Stimulated activated naive CD8-positive, alpha-beta T cell treated with anti-CD3 and anti-CD28 coated beads, Interleukin-15, Interleukin-2, amounts not matched to agents 100 ng/mL and 50 ng/mL, for 24 hours (primary cell): Measurements from ENCODE around the gene HOXB2.

Source experiments
- H3K27ac Mint-ChIP-seq: one replicate; pipeline ENCODE4 v1.8.0; 2021; ENCODE audit warnings: mild to moderate bottlenecking, mixed read lengths
- H3K27me3 Mint-ChIP-seq: one replicate; pipeline ENCODE4 v1.8.0; 2021; ENCODE audit warnings: mixed read lengths
- H3K36me3 Mint-ChIP-seq: one replicate; pipeline ENCODE4 v1.8.0; 2021; ENCODE audit warnings: low read depth, mixed read lengths
- H3K4me1 Mint-ChIP-seq: one replicate; pipeline ENCODE4 v1.8.0; 2021; ENCODE audit warnings: low read depth, mixed read lengths
- H3K4me3 Mint-ChIP-seq: one replicate; pipeline ENCODE4 v1.8.0; 2021; ENCODE audit warnings: mild to moderate bottlenecking, mixed read lengths
- H3K9me3 Mint-ChIP-seq: one replicate; pipeline ENCODE4 v1.8.0; 2021; ENCODE audit warnings: mixed read lengths

Gene HOXB2

GRCh38 chr17:48574505-48575065, 29.7 kb upstream of the HOXB2 start:
- H3K4me3 Mint-ChIP-seq, result no peak overlapping the region
- H3K9me3 Mint-ChIP-seq, result no peaks in the 10 kb centered on the region
- peaks cover 32% of the 10 kb centered on the region for H3K27me3 Mint-ChIP-seq
- no peaks in the 10 kb centered on the region for H3K36me3 Mint-ChIP-seq
- peaks cover 24% of the 10 kb centered on the region for H3K4me1 Mint-ChIP-seq
- no peak overlapping the region for H3K27ac Mint-ChIP-seq

- Mint-ChIP-seq H3K36me3 (no peaks in the 10 kb centered on the region), H3K4me1 (peaks cover 10% of the 10 kb centered on the region), H3K27ac (no peak overlapping the region), H3K9me3 (no peaks in the 10 kb centered on the region), H3K27me3 (peaks cover 26% of the 10 kb centered on the region), H3K4me3 (no peak overlapping the region)
Measured at GRCh38 chr17:48571826-48572417, 27.0 kb upstream of the HOXB2 start.

- Mint-ChIP-seq H3K27me3 (peaks cover 26% of the 10 kb centered on the region), H3K36me3 (no peaks in the 10 kb centered on the region), H3K9me3 (no peaks in the 10 kb centered on the region), H3K27ac (no peak overlapping the region), H3K4me1 (peaks cover 7% of the 10 kb centered on the region), H3K4me3 (no peak overlapping the region)
Measured at GRCh38 chr17:48571024-48571818, 26.3 kb upstream of the HOXB2 start.

- Mint-ChIP-seq H3K4me3 (no peak overlapping the region), H3K27ac (no peak overlapping the region)
Measured at GRCh38 chr17:48570325-48571023, 25.6 kb upstream of the HOXB2 start.

GRCh38 chr17:48569674-48570324, 24.9 kb upstream of the HOXB2 start:
- Mint-ChIP-seq H3K36me3 (no peaks in the 10 kb centered on the region), H3K4me1 (peaks cover 3% of the 10 kb centered on the region), H3K27ac (no peak overlapping the region), H3K27me3 (peaks cover 26% of the 10 kb centered on the region), H3K4me3 (no peak overlapping the region), H3K9me3 (no peaks in the 10 kb centered on the region)

More at GRCh38 chr17:48570325-48571023, 25.6 kb upstream of the HOXB2 start:
- Mint-ChIP-seq H3K9me3 (no peaks in the 10 kb centered on the region), H3K27me3 (peaks cover 26% of the 10 kb centered on the region), H3K36me3 (no peaks in the 10 kb centered on the region), H3K4me1 (peaks cover 3% of the 10 kb centered on the region)

GRCh38 chr17:48569240-48569582, 24.3 kb upstream of the HOXB2 start:
- Mint-ChIP-seq H3K27me3 (peaks cover 21% of the 10 kb centered on the region), H3K9me3 (no peaks in the 10 kb centered on the region), H3K36me3 (no peaks in the 10 kb centered on the region), H3K4me3 (no peak overlapping the region), H3K4me1 (peaks cover 3% of the 10 kb centered on the region), H3K27ac (no peak overlapping the region)

- Mint-ChIP-seq H3K27ac (no peak overlapping the region), H3K36me3 (no peaks in the 10 kb centered on the region), H3K27me3 (peaks cover 19% of the 10 kb centered on the region), H3K9me3 (no peaks in the 10 kb centered on the region), H3K4me3 (no peak overlapping the region), H3K4me1 (peaks cover 3% of the 10 kb centered on the region)
Measured at GRCh38 chr17:48568499-48569239, 23.8 kb upstream of the HOXB2 start.

GRCh38 chr17:48567646-48568354, 22.9 kb upstream of the HOXB2 start:
- Mint-ChIP-seq H3K9me3 (no peaks in the 10 kb centered on the region), H3K4me1 (peaks cover 3% of the 10 kb centered on the region), H3K36me3 (no peaks in the 10 kb centered on the region), H3K4me3 (no peak overlapping the region), H3K27ac (no peak overlapping the region), H3K27me3 (peaks cover 19% of the 10 kb centered on the region)

GRCh38 chr17:48567209-48567608, 22.3 kb upstream of the HOXB2 start:
- Mint-ChIP-seq H3K4me3 (no peak overlapping the region), H3K4me1 (peaks cover 3% of the 10 kb centered on the region), H3K27me3 (peaks cover 19% of the 10 kb centered on the region), H3K27ac (no peak overlapping the region), H3K36me3 (no peaks in the 10 kb centered on the region), H3K9me3 (no peaks in the 10 kb centered on the region)

GRCh38 chr17:48566717-48567116, 21.8 kb upstream of the HOXB2 start:
- no peaks in the 10 kb centered on the region for H3K36me3 Mint-ChIP-seq
- H3K27me3 Mint-ChIP-seq, result peaks cover 16% of the 10 kb centered on the region
- H3K27ac Mint-ChIP-seq, result no peak overlapping the region
- H3K9me3 Mint-ChIP-seq, result no peaks in the 10 kb centered on the region
- H3K4me1 Mint-ChIP-seq, result peaks cover 3% of the 10 kb centered on the region
- no peak overlapping the region for H3K4me3 Mint-ChIP-seq

GRCh38 chr17:48565925-48566710, 21.2 kb upstream of the HOXB2 start:
- Mint-ChIP-seq H3K36me3 (no peaks in the 10 kb centered on the region), H3K9me3 (no peaks in the 10 kb centered on the region), H3K4me3 (no peak overlapping the region), H3K27ac (no peak overlapping the region), H3K4me1 (peaks cover 3% of the 10 kb centered on the region), H3K27me3 (peaks cover 14% of the 10 kb centered on the region)

- Mint-ChIP-seq H3K9me3 (no peaks in the 10 kb centered on the region), H3K27ac (no peak overlapping the region), H3K27me3 (peaks cover 13% of the 10 kb centered on the region), H3K4me3 (no peak overlapping the region), H3K4me1 (peaks cover 3% of the 10 kb centered on the region), H3K36me3 (no peaks in the 10 kb centered on the region)
Measured at GRCh38 chr17:48565022-48565554, 20.2 kb upstream of the HOXB2 start.
